Measurements from ENCODE around the gene PHLDA2.
"Not testable (repeated sequence)": the region's sequence is repeated elsewhere in the genome, so short reads cannot be mapped to it uniquely, and the experiment has no call there.

- TF ChIP-seq SPI1, POLR2AphosphoS5 (IDR thresholded peaks at IDR 0.05; ENCODE audit: low read depth, low read length): not testable (repeated sequence)
These were observed 9.5 kb upstream of the PHLDA2 start for GRCh38 chr11:2938458-2939418.

All from GM12891 (cell line).